CMK (cell line): ENCODE measurements around the gene FBXW7.

Experiments used
- DNase-seq: peaks from one replicate; pipeline ENCODE4 v3.0.0-alpha.2; 2010; ENCODE audit warnings: low read depth

The FBXW7 gene

GRCh38 chr4:152369902-152370295, 166.0 kb downstream of the FBXW7 start:
- DNase-seq: no peak

GRCh38 chr4:152369203-152369901, 166.5 kb downstream of the FBXW7 start:
- no peak for DNase-seq

- DNase-seq: no peak
Observed at GRCh38 chr4:152368001-152368400, 167.9 kb downstream of the FBXW7 start.

- DNase-seq: no peak
Observed at GRCh38 chr4:152364883-152365282, 171.0 kb downstream of the FBXW7 start.

- no peak for DNase-seq
Observed at GRCh38 chr4:152364383-152364782, 171.5 kb downstream of the FBXW7 start.

GRCh38 chr4:152363904-152364303, 172.0 kb downstream of the FBXW7 start:
- no peak for DNase-seq

GRCh38 chr4:152363086-152363485, 172.8 kb downstream of the FBXW7 start:
- DNase-seq: no peak

GRCh38 chr4:152360045-152360410, 175.9 kb downstream of the FBXW7 start:
- no peak for DNase-seq

- DNase-seq: no peak
Observed at GRCh38 chr4:152359208-152360044, 176.5 kb downstream of the FBXW7 start.

GRCh38 chr4:152357206-152357605, 178.7 kb downstream of the FBXW7 start:
- DNase-seq: no peak

- no peak for DNase-seq
Observed at GRCh38 chr4:152356428-152357034, 179.4 kb downstream of the FBXW7 start.

- DNase-seq: no peak
Observed at GRCh38 chr4:152352622-152353116, 183.2 kb downstream of the FBXW7 start.

GRCh38 chr4:152352215-152352614, 183.7 kb downstream of the FBXW7 start:
- no peak for DNase-seq

GRCh38 chr4:152351080-152351479, 184.8 kb downstream of the FBXW7 start:
- DNase-seq: no peak

GRCh38 chr4:152348670-152349069, 187.2 kb downstream of the FBXW7 start:
- no peak for DNase-seq

- no peak for DNase-seq
Observed at GRCh38 chr4:152346979-152347378, 188.9 kb downstream of the FBXW7 start.

- DNase-seq: no peak
Observed at GRCh38 chr4:152346526-152346925, 189.4 kb downstream of the FBXW7 start.

GRCh38 chr4:152344001-152344400, 191.9 kb downstream of the FBXW7 start:
- no peak for DNase-seq

- no peak for DNase-seq
Observed at GRCh38 chr4:152342293-152342692, 193.6 kb downstream of the FBXW7 start.

- DNase-seq: no peak
Observed at GRCh38 chr4:152340818-152341217, 195.1 kb downstream of the FBXW7 start.

GRCh38 chr4:152339576-152339975, 196.3 kb downstream of the FBXW7 start:
- DNase-seq: no peak

GRCh38 chr4:152334931-152335330, 201.0 kb downstream of the FBXW7 start:
- DNase-seq: no peak

GRCh38 chr4:152331042-152331441, 204.8 kb downstream of the FBXW7 start:
- no peak for DNase-seq
